Renal cortical epithelial cell (primary cell): ENCODE results near the gene ATN1. TPM values are rescaled to one million over a fixed set of nuclear protein-coding genes. Genes with fewer than 3 reads are reported as not detected.

ENCODE experiments used
- DNase-seq: peaks from one replicate; pipeline ENCODE4 v3.0.0-alpha.2; 2011; ENCODE audit warnings: low read depth
- total RNA-seq: library from RNA; depleted of rRNA; stranded (reverse); fragments of >200 nt; gene quantifications from 2 replicates; pipeline ENCODE4 v1.2.3, GENCODE V29; 2014

ATN1 gene
- total RNA-seq, 1 donor from 2014 or later = 29.4 TPM

- DNase-seq = peak; percentile 76
These were observed 16.8 kb downstream of the ATN1 start for GRCh38 chr12:6944381-6945186.

DNA sequence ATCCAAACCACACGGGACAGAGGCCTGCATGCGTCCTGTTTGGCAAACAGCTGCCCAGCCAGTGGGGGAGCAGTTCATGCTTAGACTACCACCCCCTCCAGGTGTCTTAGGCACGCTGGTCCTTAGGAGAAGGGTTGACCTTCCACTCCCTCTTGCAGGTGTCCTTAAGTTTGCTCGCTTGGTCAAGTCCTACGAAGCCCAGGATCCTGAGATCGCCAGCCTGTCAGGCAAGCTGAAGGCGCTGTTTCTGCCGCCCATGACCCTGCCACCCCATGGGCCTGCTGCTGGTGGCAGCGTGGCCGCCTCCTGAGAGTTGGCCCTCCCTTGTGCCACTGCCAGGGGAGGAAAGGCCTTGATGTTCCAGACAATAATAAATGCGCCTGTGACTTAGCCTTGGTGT is 17.9 kb downstream of the ATN1 start:
- DNase-seq = no peak

DNA sequence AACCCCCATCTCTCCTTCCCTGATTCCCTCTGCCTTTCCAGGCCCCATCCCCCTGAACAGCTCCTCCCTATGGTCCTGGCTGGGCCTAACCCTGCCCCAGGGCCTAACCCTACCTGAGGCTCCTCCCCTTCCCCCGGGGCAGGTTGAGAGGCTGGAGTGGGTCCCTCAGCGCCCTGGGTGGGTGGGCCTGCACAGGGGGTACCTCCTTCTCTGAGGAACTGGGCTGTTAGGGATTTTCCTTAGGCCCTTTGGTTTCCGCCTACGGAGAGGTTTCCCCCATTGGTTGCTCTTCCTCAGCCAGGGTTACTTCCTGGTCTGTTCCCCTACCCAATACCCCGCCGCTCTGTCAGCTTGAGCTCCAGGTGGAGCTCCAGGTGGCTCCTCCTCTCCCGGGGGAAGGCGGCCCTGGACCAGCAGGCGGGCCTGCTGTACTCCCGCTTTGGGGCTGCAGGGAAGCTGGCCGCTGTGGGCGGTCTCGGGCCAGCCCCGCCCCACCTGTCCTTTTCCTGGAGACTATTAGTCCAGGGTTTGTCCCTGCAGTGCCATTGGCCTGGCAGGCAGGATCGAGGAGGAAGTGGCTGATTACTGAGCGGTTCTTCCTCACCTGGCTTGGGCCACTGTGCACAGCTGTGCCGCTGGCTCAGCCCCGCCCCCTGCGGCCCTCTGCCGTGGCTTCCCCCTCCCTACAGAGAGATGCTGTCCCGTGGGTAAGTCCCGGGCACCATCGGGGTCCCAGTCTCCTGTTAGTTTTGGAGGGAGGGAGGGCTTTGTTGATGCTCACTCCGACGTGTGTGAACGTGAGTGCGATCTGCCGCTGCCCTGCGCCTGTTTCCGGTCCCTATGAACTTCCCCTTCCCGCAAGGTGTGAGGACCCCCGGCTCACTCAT is 18.5 kb downstream of the ATN1 start:
- peak; percentile 93 for DNase-seq

- no peak for DNase-seq
These were observed 19.2 kb downstream of the ATN1 start for GRCh38 chr12:6946920-6947374.

DNA sequence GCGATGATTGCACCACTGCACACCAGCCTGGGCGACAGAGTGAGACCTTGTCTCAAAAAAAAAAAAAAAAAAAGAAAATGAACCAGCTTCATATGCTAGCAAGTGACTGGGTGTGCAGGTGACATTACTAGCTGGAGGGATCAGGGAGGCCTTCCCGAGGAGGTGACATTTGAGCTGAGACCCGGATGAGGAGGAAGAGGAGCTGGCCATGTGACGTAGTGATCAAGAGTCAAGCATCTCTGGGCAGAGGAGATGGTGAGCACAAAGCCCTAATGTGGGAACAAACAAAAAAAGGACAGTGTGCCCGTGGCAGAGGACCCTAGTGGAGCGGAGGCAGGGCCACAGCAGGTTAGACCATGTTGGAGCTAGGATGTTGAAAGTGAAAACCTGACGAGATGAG is 19.9 kb downstream of the ATN1 start:
- no peak for DNase-seq

- DNase-seq = no peak
These were observed 21.3 kb downstream of the ATN1 start for GRCh38 chr12:6948873-6949594.

- no peak for DNase-seq
These were observed 22.6 kb downstream of the ATN1 start for GRCh38 chr12:6950401-6950801.

DNA sequence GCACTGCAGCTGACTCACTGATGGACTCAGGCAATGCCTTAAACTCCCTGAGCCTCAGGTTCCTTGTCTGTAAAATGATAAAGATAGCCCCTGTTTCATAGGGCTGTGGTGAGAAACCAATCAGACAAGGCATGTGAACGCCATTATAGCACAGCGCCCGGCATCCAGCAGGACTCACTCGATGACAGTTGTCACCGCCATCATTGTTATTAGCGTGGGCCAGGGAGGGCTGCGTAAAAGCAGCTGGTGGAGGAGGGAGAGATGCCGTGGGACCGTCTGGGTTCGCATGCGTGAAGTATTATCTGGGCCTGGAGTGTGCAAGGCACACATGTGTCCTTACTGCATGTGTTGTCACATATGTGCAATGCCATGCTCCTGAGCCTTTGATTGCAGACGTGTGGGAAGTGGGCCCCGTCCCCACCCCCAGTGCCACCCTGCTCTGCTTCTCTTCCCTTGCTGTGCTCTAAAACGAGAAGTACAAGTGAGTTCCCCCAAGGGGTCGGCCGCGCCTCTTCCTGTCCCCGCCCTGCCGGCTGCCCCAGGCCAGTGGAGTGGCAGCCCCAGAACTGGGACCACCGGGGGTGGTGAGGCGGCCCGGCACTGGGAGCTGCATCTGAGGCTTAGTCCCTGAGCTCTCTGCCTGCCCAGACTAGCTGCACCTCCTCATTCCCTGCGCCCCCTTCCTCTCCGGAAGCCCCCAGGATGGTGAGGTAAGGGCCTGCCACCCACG is 23.2 kb downstream of the ATN1 start, which contains the start of gene PTPN6:
TSS of gene PTPN6 (plus strand) at position 546 of the 730 bp plus-strand sequence. CDS start at position 703, 157 bp downstream.
- no peak for DNase-seq

GRCh38 chr12:6951551-6952120 is 23.9 kb downstream of the ATN1 start:
- no peak for DNase-seq

DNA sequence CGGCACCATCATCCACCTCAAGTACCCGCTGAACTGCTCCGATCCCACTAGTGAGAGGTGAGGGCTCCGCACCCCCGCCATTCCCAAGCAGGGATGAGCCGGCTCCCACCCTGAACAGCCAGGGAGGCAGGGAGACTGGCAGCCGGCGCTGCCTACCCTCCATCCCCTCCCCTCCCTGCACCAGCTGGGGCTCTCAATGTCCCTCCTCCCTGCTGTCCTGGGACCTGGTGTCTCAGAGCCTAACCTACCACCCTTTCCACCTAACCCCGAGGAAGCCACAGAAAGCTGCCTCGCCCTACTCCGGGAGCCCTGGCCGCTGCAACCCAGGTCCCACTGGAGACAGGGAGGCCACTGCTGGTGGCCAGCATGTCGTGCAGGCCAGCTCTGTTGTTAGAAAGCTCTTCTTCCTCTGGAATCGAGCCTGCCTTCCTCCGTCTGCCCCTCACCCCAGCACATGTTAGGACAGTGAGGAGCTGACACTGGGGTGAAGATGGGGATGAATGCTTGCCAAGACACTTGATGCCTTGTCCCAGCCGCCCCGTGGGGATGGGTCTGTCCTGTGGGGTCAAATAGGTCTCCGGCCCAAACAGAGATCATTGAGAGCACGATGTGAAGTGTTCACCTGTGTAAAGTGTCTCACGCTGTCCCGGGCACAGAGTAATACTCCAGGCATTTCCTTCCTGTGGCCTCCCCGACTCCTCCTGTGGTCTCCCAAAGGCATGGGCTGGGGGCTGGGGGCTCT is 24.5 kb downstream of the ATN1 start:
- DNase-seq = no peak

DNA sequence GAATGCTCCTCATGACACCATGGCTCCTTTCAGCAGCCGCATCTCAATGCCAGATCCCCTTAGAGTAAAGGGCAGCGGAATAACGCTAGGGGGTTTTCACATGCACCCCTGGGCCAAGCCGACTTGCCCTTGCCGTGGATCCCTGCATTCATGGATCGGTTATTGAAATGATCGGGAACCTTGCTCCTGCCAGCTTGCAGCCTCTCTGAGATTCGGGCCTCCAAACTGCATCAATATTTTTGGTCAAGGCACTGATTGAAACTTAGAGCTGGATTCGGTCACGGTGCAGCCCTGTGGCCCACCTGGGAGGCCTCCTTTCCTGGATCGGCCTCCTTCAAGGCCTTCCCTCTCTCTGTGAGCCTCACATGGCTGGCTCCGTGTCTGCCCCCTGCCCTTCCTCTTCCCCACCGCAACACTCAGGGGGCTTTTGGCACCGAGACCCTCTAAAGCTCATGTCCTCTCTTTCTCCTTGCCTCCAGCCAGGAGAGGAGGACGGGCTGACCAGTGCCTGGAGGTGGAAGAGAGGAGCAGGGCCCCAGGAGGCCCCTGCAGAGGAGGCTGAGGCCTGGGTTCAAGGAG is 25.2 kb downstream of the ATN1 start:
- no peak for DNase-seq

- no peak for DNase-seq
These were observed 25.9 kb downstream of the ATN1 start for GRCh38 chr12:6953442-6954315.

GRCh38 chr12:6954316-6955107 is 26.8 kb downstream of the ATN1 start:
- no peak for DNase-seq

- DNase-seq = no peak
These were observed 27.6 kb downstream of the ATN1 start for GRCh38 chr12:6955108-6956020.

DNA sequence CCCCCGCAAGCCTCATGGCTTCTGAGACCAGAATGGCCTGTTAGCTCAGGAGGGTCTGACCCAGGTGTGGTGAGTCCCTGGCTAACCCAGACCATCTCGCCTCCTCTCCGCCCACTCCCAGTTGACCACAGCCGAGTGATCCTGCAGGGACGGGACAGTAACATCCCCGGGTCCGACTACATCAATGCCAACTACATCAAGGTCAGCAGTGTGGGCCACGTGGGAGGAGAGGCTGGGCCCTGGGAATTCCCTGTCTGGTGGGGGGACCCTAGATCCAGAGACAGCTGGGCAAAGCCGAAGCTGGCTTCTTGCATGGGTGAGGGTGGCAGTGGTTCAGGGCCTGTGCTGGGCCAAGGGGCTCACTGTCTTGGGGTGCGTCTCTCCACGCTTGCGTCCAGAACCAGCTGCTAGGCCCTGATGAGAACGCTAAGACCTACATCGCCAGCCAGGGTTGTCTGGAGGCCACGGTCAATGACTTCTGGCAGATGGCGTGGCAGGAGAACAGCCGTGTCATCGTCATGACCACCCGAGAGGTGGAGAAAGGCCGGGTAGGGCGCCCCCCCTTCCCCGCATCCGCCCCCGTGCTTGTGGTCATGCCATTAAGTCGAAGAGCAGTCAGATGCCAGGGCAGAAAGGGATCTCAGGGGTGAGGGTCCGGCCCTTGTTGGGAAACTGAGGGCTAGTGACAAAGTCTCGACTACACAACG is 28.4 kb downstream of the ATN1 start:
- DNase-seq = no peak

- no peak for DNase-seq
These were observed 29.5 kb downstream of the ATN1 start for GRCh38 chr12:6957151-6957701.
